GM21737 (cell line): ENCODE measurements around the gene DCAF6.

Source experiments
- ATAC-seq: cut with Tn5 transposase; IDR thresholded peaks from one replicate; pipeline ENCODE4 v1.9.1; 2021; ENCODE audit warnings: mild to moderate bottlenecking, moderate library complexity; ENCODE audit not compliant: unreplicated experiment

DCAF6 gene

DNA sequence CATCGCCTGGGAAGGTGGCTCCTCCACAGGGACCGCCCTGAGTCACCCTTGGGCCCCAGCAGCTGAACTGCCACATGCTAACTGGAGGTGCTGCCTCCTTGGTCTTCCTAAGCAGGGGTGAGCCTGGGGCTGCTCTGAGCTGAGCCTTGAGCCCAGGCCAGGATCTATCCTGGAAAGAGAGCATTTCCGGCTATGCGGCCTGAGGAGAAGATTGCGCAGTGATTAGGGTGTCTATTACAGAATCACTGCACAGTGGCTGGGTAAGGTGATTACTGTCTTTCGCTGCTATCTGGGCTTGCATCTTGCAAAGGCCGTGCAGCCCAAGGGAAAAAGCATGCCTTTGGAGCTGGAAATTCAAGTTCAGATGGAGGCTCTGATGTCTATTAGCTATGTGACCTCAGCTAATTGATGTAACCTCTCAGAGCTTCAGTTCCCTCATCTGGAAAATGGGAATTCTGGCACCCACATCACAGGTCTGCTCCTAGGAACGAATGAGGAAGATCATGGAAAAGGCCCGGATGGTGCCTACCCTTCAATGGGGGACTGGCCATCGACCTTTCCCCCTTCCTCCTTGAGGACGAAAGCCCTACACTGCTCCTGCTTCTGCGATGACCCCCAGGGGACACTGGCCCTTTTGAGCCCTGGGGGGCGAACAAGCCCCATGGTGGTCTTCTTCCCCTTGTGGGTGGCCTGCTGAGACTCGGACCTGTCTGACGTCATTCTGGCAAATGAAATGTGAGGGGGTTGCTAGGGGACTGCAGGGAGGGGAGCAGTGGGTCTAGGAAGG, 162.2 kb downstream of the DCAF6 start:
- no peak for ATAC-seq

DNA sequence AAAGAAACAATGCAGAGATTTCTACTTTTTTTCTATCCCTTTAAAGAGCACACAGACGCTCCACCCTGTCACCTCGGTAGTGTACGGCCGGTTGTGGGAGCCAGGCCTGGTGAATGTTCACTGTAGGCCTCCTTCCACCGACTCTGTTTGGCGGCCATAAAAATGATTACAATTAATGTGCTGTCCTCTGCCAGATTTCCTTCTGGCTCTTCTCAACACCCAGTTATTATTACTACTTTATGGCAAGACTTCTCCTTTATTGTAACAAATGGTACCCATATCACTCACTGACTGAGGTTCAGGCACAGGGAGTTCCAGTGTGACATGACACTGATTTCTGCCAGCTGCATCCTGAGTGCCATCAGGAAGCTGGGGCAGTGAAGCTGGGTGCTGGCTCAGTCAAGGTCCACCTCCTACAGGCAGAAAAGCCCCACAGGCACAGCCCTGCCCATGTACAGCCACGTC, 162.9 kb downstream of the DCAF6 start:
- no peak for ATAC-seq

DNA sequence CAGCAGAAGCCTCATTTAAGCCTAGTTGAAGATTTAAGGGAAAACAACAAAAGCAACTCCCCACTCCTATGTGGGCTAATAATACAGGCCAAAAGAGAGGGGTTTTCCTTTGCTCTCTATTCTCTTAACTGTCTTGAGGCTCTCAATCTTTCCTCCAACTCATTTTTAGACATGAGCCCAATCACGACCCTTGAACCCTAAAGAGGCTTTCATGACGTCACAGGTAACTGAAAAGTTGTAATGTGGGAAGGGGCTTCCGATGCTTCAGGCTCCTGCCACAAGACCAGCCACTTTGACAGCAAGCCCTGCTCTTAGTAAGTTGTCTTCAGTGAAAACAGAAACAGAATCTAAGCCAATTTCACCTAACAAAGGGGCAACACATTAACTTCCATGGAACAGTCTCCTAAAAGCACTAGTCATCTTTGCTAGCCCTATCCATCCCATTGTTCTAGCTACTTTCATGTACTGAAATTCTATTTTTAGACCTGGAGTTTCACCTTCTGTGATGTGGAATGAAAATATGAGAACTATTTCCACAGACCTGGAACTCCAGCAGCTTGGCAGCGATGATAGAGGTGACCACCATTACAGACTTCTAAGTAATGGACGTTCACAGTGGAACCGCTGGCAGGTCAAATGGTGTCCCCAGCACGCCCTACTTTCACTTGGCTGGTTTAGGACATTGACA, 164.0 kb downstream of the DCAF6 start:
- no peak for ATAC-seq

DNA sequence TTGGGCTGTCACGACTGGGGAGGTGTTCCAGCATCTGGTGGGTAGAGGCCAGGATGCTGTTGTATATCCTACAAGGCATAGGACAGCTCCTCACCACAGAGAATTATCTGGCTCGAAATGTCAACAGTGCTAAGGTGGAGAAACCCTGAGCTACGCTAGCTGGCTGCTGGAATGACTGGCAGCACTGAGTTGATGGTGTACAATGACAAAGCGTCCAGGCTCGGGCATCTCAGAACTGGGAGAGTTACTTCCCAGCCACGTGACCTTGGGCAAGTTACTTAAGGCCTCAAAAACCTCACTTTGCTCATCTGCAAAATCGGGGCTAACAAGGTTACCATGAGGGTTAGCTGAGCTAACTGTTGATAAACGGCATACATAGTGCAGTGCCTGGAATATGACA, 164.9 kb downstream of the DCAF6 start:
- ATAC-seq = no peak

DNA sequence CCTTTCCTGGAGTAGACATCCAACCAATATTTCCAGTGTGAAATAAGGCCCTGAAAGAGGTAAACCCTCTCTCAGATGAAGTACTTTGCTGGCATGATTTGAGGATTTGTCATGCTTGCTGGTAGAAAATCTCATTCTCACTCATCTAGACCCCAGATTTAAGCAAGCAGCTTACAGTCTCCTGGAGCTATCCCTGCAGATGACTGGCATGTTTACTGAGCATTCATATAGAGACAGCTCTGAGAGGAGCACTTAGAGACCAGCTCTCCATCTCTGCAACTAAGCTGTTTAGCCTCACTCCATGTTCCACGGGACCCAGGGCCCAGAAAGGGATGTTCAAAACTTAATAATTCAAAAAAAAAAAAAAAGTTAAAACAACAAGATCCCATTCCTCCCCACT, 166.0 kb downstream of the DCAF6 start:
- ATAC-seq = no peak

DNA sequence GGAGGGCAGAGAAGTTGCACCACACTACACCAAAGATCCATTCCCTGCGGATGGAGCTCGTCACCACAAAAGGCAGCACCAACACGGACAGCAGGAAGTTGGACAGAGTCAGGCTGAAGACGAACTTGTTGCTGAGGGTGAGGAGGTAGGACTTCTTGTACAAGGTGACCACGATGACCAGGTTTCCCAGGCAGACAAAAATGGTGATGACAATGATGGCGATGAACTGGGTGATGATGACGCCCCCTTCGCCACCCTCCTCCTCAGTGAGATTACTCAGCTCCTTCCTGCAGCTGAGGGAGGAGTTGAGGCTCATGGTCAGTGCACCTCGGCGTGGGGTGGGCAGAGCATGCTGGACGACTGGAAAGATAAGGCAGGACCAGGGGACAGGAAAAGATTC, 168.1 kb downstream of the DCAF6 start:
- no peak for ATAC-seq

DNA sequence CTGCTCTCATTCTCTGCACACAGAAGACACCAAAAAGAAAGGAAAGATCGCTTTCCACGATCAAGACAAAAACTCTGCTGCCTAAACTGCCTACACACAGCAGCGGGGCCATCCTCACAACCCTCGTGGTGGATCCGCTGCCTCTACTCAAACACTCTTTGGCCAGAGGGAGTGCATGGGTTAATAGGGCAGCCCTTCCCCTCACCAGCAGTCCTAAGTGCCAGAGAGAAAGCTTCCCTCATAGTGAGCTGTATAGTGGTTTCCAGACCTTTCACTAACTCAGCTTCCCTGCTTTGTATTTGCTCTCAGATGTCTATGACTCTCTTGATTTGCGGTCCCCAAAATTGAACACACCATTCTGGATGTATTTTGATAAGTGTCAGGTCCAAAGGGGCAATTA, 169.4 kb downstream of the DCAF6 start:
- no peak for ATAC-seq

DNA sequence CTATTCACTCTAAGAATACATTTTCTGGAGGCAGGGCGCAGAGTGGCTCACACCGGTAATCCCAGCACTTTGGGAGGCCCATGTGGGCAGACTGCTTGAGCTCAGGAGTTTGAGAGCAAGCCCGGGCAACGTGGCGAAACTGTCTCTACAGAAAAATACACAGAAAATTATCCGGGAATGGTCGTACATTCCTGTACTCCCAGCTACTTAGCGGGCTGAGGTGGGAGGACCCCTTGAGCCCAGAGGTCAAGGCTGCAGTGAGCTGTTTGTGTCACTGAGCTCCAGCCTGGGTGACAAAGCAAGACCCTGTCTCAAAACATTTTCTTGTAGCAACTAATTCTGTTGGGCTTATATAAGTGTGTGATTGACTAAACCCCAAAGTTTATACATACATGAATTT, 169.8 kb downstream of the DCAF6 start:
- no peak for ATAC-seq

DNA sequence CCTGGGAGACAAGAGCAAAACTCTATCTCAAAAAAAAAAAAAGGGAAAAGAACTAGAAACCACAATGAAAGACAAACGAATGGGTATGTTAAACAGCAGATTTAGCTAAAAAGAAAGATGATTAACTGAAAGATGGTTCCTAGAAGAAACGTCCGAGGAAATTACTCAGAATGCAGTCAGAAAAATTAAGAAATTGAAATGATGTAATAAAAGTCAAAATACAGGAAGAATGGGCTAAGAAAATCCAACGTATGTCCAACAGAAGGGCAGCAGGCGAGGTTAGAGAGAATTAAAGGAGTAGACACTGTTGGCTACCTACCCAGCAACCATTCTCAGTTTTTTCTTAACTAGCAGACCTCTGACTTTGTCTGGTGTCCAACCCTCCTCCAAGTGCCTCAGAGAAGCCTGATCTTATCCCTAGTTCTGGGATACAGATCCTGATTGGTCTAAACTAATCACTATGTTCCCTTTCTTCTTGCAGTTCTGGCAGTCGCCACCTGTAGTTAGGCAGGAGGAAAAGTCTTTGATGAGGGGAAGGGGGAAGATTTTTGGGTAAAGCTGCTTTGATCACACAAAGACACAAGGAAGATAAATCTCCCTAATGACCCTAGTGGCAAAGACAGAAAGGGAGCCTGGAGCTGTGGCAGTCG, 174.5 kb downstream of the DCAF6 start:
- no peak for ATAC-seq

DNA sequence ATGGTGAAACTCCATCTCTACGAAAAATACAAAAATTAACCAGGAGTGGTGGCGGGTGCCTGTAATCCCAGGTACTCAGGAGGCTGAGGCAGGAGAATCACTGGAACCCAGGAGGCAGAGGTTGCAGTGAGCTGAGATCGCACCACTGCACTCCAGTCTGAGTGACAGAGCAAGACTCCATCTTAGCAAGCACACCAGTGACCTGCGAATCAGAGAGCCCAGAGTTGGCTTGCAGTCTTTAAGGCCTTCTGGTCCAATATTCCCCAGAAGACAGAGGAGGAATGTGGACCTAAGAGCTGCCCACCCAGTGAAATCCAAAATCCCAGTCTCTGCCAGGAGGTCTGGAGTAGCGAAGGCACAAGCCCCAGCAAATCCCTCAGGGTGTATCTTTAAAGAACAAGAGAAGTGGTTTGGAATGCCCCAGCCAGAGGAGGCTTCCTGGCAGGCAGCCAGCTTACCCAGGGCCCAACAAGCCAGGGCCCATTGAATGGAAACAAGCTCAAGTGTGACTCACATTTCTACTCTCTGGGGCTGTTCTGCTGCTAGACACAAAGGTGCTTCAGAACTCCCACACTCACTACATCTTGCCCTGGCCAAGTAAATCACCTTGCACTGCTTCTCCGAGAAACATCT, 176.3 kb downstream of the DCAF6 start:
- no peak for ATAC-seq

DNA sequence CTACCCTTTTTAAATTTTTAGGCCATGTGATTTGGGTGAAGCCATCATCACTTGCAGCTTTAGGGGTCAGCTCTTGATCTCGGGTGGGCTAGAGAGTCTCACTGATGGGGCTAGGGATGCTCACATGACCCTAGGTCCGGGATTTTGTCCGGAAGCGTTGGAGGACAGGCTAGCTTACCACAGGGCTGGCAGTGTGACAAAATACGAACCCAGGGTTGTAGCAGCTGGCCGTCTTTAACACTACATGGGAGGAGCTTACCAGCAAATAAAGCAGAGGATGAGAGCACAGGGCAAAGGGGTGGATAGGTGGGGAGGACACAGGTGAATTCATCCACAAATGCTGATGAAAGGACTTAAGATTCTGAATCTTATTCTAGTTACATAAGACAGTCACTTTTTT, 178.4 kb downstream of the DCAF6 start:
- no peak for ATAC-seq

DNA sequence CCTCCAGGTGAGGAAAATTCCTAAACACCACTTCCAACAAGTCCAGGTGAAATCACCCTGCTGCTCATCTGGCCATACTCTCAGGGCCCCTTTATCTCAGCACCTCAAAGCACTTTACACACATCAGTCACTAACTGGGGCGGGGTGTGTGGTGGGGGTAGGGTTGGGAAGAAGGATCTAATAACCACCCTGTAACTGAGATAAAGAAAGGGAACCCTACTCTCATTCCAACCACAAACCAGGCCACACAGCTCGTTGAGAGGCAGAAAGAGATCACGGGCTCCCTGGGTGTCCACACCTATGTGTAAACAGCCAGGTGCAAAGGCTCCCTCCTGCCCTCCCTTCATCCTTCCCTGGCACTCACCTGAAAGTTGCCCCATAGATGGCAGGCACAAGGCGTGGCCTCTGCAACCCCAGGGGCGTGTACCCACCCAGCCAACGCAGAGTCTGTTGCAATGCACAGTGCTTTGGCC, 179.9 kb downstream of the DCAF6 start:
- ATAC-seq = no peak

DNA sequence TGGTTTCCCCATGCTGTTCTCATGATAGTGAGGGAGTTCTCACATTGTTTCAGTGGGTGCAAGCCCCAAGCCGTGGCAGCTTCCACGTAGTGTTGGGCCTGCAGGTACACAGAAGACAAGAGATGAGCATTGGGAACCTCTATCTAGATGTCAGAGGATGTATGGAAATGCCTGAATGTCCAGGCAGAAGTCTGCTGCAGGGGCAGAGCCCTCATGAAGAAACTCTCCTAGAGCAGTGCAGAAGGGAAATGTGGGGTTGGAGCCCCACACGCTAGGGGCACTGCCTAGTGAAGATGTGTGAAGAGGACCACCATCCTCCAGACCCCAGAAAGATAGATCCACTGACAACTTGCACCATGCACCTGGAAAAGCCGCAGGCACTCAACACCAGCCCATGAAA, 183.3 kb downstream of the DCAF6 start:
- ATAC-seq = no peak

DNA sequence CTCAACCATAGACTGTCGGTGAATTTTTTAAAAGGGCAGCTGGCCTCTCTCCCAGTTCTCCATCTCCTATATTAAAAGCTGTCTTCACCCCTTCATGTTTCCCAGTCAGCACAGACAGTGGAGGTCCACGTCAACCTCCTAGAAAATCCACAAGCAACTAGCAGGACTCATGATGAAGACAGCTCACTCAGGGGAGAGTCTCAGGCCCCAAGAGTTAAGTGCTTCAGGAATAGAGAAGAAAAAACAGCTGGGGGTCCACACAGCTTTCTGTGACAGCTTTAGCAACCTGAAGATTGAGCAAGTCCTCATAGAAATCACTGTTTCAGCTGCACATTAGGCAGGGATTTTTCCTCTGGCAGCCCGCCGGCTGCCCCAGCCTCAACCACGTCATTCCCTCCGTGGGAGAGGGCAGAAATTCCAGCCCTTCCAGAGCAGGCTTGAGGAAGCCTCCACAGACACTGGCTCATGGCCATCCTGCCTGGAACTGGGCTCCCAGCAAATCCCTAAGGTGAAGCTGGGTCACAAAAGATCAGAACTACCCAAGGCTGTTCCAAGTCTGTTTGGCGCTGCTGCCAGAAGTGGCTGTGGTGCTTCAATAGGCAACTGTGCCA, 185.0 kb downstream of the DCAF6 start:
- ATAC-seq = no peak

DNA sequence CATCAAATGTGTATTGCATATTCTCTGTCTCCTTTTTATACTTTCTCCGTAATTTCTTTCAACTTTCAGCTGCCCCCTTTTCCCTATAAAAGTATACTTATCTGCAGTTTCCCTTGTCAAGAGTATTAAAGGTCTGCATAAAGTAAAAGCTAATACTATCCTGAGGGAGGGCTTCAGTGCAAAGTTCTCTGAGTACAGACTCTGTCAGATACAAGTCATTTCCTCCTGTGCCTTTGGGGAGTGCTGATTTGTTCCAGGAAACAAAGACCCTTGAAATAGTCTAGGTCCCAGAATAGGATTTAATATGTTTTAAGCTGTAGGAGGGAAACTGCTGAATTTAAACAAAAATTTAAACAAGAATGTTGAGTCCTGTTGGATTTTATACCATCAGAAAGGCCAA, 188.6 kb downstream of the DCAF6 start:
- ATAC-seq = no peak
